Stimulated activated CD4-positive, alpha-beta T cell treated with anti-CD3 and anti-CD28 coated beads, Interleukin-4, amount 100 ng/mL, for 1 hour (primary cell): ENCODE results near the gene RGMA.

Experiments used
- DNase-seq: peaks from one replicate; pipeline ENCODE4 v3.0.0-alpha.2; 2020

RGMA gene

DNA sequence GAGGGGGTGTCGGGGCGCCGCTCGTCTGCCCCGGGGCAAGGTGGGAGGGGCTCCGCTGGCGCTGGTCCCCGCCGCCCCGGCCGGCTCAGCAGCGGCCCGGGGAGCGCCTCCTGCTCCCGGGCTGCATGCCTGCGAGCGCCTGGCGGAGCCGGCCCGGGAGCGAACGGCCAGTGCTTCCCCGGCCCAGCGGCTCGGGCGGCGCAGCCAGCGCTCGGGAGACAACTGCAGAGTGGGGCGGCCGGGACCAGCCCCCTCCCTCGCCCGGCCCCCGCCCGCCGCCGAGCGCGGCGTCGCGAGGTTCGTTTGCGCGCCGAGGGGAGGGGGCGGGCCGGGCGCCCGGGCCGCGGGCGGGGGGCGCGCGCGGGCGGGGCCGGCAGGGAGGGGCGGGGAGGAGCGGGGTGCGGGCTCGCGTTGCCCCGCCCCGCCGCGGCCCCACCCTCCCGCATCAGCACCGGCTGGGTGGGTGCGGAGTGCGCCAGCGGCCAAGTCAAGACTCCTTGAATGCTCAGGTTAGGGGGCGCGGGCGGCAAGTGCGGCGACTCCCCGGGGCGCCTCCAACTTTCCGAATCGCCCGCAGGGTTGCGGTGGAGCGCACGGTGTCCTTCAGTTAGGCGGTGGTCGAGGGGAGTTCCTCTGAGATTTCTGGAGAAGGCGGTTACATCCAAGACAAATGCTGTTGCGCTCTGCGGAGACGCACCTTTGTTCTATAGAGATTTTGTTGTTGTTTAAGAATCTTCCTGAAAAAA lies at the start of gene RGMA:
Gene RGMA (minus strand): TSS at position 231 of the 746 bp plus-strand sequence. CDS start 279 bp downstream, outside the sequence.
- no peak for DNase-seq

DNA sequence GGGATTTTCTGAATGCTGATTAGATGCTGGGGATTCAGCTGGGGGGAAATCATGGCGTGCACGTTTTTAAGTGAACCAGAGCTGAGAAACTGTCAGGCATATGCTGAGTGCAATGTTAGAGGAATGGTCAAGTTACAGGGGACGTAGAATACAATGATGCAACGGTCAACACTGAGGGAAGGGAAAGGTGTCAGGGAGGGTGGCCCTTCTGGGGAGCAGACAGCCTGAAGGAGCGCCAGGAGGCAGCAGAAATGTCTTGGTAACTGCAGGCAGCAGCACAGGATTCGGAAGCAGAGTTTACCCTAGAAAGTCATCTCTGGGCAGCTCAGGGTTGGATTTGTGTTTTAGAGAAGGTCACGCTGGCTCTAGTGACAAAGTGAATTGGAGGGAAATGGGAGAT lies 47.6 kb upstream of the RGMA start:
- no peak for DNase-seq

DNA sequence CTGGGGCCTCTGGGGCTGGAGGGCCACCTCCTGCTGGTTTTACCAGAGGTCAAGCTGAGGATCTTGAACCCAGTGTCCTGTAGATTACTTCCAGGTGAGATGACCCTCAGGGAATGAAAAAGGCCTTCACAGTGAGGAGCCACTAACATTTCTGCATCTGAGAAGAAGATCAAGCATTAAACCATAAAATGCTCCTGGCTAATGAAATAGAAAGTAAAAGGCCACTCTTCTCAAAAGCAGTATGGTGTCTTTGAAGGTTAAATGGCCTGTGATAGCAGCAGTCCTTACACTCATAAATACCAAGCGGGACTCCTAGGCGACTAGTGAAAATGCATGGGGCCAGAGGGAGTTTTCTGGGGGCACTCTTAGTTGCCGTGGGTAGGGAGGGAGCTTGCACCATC lies 47.0 kb upstream of the RGMA start:
- DNase-seq: no peak

DNA sequence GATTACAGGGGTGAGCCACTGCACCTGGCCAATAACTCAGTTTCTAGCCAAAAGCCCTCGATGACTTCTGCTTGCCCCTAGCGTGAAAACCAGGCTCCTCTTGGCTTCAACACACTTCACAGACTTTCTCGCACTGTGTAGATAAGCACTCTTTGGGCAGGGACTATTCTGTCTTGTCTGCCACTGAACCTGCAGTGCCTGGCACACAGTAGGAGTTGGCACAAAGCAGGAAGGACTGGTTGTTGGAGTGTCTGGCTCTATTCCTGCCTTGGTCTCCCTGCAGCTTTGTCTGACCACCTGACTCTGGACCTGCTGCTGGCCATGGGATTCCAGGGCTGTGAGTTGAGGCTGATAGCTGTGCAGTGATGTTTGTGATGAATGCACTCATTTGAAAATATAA lies 46.4 kb upstream of the RGMA start:
- no peak for DNase-seq

DNA sequence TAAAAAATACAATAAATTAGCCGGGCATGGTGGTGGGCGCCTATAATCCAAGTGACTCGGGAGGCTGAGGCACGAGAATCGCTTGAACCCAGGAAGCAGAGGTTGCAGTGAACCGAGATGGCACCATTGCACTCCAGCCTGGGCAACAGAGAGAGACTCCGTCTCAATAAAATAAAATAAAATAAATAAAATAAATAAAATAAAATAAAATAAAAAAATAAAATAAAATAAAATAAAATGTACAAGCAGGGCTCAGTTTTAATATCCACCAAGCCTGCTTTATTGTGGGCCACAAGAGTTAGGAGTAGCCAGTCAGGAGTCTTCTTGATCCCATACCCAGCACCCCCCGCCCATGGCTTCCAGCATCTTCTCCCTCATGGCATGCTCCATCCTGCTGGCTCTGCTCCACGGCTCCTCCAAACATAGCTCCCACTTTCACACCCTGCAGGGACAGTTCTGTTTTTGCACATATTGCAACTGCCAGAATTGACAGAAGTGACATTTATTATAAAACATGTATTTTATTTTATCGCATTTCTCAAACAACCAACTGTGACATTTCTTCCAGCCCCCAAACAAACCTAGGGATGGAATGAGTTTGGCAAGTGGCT lies 42.6 kb upstream of the RGMA start:
- no peak for DNase-seq

DNA sequence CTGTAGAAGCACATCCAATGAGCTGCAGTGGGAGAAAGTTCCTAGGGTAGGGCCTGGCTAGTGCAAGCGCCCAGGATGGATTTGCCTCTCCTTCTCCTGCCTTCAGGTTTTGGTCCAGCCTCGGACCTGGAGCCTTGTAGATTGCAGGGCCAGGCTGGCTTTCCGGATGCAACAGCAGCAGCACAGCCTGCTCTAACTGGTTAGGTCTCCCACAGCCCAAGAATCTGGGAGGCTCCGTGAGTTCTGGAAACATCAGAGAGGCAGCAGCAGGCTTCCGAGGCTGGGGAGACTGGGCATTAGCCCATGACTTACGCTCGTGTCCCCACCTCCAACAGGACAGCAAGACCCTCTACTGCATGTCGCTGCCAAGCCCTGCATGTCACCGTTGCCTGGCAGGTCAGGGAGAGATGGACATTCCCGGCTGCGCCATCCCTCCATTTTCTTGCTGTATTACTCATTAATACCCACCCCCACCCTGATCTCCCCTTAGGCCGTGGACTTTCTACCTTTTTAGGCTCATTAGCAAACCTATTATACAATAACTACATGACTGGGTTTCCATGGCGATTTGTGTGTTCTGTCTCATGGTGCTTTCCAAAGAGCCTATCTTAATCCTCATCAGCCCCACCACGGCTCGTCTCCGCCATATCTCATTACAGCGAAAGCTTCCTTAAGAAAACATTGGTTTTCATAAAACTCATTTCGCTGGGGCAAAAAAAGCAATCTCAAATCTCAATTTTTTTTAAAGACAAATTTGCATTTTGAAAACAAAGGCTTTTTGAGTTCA lies 40.9 kb upstream of the RGMA start:
- no peak for DNase-seq

GRCh38 chr15:93127286-93127685 lies 38.3 kb upstream of the RGMA start:
- DNase-seq: no peak

DNA sequence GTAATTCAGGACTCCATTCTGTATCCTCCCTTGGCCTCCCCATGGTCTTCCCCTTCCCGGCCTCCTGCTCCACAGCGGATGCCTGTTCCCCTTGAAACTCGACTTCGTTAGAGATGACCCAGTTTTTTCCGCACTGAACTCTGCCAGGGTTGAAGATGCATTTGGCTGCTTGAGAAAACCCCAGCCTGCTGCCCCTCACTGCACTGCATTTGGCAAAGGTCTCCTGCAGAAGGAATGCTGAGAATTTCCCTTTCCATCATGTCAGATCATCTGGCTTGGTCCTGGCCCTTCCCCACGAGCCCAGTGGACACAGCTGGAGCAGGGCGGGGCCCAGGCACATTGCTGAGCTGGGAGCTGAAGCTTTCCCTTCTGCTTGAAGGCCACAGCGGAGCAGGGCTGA lies 37.6 kb upstream of the RGMA start:
- DNase-seq: no peak

DNA sequence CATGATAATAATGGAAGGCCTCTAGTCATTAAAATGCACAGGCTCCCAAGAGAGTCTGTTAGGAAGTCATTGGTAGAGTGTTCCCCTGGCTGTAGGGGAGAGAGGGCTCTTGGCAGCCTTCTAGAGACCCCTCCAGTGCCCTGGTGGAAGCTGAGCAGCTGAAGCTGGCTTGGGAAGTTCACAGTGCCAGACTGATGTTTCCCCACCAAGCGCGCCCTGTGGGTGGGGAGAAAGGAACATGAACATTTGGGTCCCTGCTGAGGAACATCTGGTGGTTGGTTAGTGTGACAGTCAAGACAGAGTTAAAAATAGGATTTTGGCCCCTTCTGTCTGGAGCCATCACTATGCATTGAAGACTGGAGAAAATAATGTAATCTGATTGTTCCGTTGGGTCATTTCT lies 37.1 kb upstream of the RGMA start:
- DNase-seq: no peak

GRCh38 chr15:93124126-93124525 lies 35.1 kb upstream of the RGMA start:
- DNase-seq: no peak

GRCh38 chr15:93121973-93122910 lies 33.2 kb upstream of the RGMA start:
- no peak for DNase-seq

DNA sequence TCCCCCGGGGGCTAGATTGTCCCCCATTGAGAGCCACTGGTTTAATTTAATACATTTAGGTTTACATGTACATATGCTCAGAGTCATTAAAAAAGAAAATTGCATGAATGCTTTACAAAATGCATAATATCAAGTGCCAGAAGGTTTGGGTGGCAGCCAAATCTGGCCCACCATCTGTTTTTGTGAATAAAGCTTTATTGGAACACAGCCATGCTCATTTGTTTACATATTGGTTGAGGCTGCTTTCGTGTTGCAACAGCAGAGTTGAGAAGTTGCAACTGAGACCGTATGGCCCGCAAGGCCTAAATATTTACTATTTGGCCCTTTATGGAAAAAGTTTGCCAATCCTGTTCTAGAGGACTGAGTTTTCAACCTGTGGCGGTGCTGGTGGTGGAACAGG lies 32.1 kb upstream of the RGMA start:
- no peak for DNase-seq

DNA sequence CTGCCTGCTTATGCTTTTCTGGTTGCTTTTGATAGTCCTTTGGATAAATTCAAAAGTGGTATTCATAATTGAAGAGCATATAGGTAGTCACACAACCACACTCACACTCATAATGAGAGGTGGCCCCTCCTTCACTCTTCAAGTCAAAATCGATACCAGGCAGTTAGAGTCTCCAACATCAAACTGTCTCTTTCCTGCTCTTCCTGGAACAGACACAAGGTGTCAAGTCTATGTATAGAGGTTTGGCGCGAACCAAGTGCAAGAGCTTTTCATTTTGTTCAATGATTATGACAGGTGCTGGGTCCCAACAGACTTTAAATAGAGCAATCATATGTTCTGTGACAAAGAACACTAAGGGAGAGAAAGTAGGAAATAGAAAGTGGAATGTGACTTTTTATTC lies 29.9 kb upstream of the RGMA start:
- DNase-seq: no peak

- DNase-seq: no peak
Observed at GRCh38 chr15:93111451-93111850, 22.4 kb upstream of the RGMA start.

GRCh38 chr15:93110502-93111040 lies 21.6 kb upstream of the RGMA start:
- no peak for DNase-seq

DNA sequence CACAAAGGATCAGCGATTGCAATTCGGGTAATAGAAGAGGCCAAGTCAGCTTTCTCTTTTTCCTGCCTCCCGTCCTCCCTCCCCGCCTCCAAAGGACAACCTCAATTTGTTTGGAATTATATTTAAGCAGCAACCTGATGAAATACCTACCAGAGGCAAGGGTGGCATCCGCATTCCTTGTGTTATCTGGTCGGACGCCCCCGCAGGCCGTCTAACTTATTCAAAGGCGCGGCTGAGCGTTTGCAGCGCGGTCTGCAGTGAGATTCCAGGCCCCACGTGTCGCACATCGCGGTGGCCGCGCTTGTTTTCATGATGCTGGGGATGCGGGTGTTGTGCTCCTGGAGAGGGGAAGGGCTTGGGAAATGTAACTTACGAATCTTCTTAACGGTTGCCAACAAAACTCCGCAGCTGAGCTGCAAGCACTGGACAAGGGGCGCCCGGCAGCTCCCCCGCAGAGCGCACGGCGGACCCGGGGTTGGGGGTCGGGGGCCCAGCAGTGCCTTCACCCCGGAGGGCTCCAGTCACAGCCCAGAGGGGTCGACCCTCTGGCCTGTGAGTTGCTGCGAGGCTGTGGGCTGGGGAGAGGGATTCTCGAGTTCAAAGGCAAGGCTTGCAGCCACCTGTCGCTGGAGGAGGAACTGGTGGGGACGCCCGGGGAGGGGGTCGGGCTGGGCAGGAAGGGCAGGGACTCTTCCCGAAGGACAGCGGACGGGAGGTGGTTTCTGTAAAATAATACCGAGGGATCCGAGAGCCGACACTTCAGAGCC lies 20.5 kb upstream of the RGMA start:
- no peak for DNase-seq

DNA sequence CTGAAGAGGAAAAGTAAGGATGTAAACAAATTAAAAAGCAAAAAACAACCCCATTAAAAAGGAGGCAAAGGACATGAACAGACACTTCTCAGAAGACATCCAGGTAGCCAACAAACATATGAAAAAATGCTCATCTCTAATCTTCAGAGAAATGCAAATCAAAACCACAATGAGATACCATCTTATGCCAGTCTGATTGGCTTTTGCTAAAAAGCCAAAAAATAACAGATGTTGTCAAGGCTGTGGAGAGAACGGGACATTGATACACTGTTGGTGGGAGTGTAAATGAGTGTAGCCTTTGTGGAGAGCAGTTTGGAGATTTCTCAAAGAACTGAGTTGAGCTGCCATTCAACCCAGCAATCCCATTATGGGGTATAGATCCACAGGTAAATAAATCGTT lies 18.6 kb upstream of the RGMA start:
- no peak for DNase-seq

DNA sequence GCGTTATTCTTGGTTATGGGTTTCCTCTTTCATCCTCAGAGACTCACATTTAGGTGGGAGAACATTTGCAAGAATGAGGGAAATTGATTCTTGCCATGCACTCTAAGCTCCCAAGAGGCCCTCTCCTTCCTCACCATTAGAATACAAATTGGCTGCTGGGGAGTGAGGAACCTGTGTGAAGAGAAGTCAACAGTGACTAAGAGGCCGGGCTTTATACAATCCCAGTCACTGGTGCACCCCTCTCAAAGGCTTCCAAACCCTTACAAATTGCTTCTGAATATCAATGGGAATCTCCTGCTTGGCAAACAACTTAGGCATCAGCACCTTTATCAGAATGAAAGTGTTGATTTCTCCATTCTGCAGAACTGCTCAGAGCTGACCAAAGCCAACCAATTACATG lies 16.5 kb upstream of the RGMA start:
- DNase-seq: no peak

GRCh38 chr15:93103823-93104222 lies 14.8 kb upstream of the RGMA start:
- DNase-seq: no peak

- no peak for DNase-seq
Observed at GRCh38 chr15:93102211-93102610, 13.2 kb upstream of the RGMA start.

DNA sequence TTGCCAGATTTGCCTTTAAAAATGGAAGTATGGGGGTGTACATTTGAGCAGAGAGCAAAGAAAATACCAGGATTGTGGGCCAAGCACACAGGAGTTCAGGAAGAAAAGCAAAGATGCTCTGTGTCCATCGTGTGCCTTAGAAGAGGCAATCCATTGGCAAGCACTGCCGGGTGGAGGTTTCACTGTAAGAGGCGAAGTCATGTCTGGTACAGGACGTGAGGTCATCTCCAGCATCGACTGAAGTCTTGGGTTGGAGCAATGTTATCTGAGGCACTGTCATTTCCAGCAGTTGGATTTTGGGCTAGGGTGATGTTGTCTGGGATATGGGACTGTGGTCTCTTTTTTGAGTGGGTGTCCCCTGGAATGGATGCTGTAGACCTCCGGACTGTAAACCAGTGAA lies 4.8 kb upstream of the RGMA start:
- DNase-seq: no peak

DNA sequence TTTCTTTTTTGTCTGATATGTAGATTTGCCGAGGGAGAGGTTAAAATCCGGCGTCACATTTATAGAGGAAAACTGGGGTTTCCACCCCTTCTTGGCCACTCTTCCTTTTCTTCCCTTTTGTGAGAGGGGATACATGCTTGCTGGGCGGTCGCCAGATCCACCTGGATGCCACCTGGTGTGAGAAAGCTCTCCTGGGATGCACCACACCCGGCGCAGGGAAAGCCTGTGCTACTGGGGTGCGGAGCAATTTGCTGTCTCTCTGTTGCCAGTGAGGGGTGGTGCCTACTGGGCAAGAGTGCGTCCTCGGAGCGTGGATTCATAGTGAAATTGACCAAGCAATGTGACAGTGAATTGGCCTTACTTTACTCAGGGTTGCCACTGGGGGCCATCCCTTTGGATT lies 2.5 kb upstream of the RGMA start:
- DNase-seq: no peak
